Gastrocnemius medialis (tissue), 4 donors: ENCODE data around the gene NCOA7.

Experiments
- POLR2A ChIP-seq, 2 donors: fragments of 450-650 bp; IDR thresholded peaks; one replicate each; pipeline ENCODE4 v1.6.1; 2017; ENCODE audit warnings: antibody characterized with exemption in 2 of 2, mild to moderate bottlenecking in 2 of 2, moderate library complexity in 2 of 2
- TF ChIP-seq, protein P1 (sequence below), 5 experiments: fragments of 450-650 bp in 3 of 5; fragments of 200-600 bp in 2 of 5; sonication (generic) in 2 of 5; IDR thresholded peaks in 4 of 5; conservative IDR thresholded peaks in 1 of 5; 1 replicate in 4 of 5; 2 replicates in 1 of 5; pipeline ENCODE4 v1.5.1; 2016 to 2019; ENCODE audit warnings: antibody characterized with exemption in 5 of 5, mild to moderate bottlenecking in 3 of 5, moderate library complexity in 3 of 5

DNA sequence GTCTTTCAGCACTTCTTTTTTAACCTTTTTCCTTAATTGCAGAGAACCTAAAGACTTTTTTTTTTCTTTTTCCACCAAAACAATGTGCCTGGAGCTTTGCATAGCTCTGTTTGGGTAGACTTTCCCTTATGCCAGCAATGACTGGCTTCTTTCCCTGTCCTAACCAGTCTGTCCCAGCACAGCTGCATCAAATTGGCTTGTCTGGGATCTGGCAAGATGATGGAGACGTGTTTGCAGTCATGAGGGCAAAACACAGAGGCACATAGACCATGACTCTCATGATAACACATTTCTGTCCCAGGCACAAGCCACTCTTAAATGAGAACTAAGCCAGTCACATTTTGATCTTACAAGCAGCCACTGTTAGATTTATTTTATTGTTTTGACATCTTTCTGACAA lies 24.8 kb upstream of the NCOA7 start:
- TF ChIP-seq, protein P1, sequence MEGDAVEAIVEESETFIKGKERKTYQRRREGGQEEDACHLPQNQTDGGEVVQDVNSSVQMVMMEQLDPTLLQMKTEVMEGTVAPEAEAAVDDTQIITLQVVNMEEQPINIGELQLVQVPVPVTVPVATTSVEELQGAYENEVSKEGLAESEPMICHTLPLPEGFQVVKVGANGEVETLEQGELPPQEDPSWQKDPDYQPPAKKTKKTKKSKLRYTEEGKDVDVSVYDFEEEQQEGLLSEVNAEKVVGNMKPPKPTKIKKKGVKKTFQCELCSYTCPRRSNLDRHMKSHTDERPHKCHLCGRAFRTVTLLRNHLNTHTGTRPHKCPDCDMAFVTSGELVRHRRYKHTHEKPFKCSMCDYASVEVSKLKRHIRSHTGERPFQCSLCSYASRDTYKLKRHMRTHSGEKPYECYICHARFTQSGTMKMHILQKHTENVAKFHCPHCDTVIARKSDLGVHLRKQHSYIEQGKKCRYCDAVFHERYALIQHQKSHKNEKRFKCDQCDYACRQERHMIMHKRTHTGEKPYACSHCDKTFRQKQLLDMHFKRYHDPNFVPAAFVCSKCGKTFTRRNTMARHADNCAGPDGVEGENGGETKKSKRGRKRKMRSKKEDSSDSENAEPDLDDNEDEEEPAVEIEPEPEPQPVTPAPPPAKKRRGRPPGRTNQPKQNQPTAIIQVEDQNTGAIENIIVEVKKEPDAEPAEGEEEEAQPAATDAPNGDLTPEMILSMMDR (IDR thresholded peaks at IDR 0.05 in 4 of 5, conservative IDR thresholded peaks at IDR 0.05 in 1 of 5), result no peak
- no peak for TF ChIP-seq POLR2A (IDR thresholded peaks at IDR 0.05)
